AG04450 (cell line): ENCODE results near the gene WDR83. TPM values are rescaled to one million over a fixed set of nuclear protein-coding genes. Genes with fewer than 3 reads are reported as not detected.

Source experiments
- CTCF ChIA-PET: fragments of 300-600, 350-600 bp; formaldehyde crosslinking; extraction: SDS; loops from one replicate; lab custom pipeline; 2022; ENCODE audit warnings: antibody characterized with exemption, inconsistent platforms; lab: Charles Lee
- POLR2A ChIA-PET: fragments of 350-600 bp; formaldehyde crosslinking; extraction: SDS; loops from one replicate; lab custom pipeline; 2021; ENCODE audit warnings: antibody characterized with exemption, inconsistent platforms; lab: Yijun Ruan, JAX
- DNase-seq: peaks from one replicate; pipeline ENCODE4 v3.0.0-alpha.2; 2011; ENCODE audit warnings: low read depth, low spot score
- H3K27ac ChIP-seq: one replicate; pipeline ENCODE4 v1.5.1; 2012; ENCODE audit warnings: low read depth, low read length, control low read depth
- H3K27me3 ChIP-seq: one replicate; pipeline ENCODE4 v1.6.0; 2012; ENCODE audit warnings: low read length; ENCODE audit not compliant: control insufficient read depth, insufficient read depth
- H3K4me3 ChIP-seq: 2 replicates; pipeline ENCODE4 v1.5.1; 2011; ENCODE audit warnings: mild to moderate bottlenecking, low read depth, low read length, control low read depth
- H3K9me3 ChIP-seq: 2 replicates; pipeline ENCODE4 v1.5.1; 2012; ENCODE audit warnings: low read length; ENCODE audit not compliant: control insufficient read depth, insufficient read depth
- CTCF ChIP-seq: IDR thresholded peaks from 2 replicates; pipeline ENCODE4 v1.5.1; 2011; ENCODE audit warnings: low read depth, low read length, control low read depth, inconsistent platforms
- polyA plus RNA-seq: library from polyadenylated mRNA; depleted of rRNA; stranded (reverse); fragments of >200 nt; gene quantifications from 2 replicates; pipeline ENCODE4 v1.2.3, GENCODE V29; 2011

The WDR83 gene
- polyA plus RNA-seq, 1 experiment: 5.3 TPM

- no peaks in the 10 kb centered on the region for H3K27me3 ChIP-seq
- H3K4me3 ChIP-seq: peak overlapping the region; percentile 94
- DNase-seq: no peak
- ChIA-PET POLR2A (interaction anchor here (0.6 to 1.5 kb wide), 2 partner anchors 13 to 202 kb away, joined by 5 to 8 read pairs; partner anchors contain the start of gene DHPS), CTCF (interaction anchor here (1.5 kb wide), 1 partner anchor 9 kb away, joined by 4 read pairs; no protein-coding TSS in a partner anchor)
- H3K9me3 ChIP-seq: no peaks in the 10 kb centered on the region; the same call in 1 of the 2 replicates
- H3K27ac ChIP-seq: peak overlapping the region; percentile 98
- no peak for TF ChIP-seq CTCF
These were observed 1.7 kb downstream of the WDR83 start for GRCh38 chr19:12668346-12668745.

- H3K27ac ChIP-seq: peak overlapping the region; percentile 98
- ChIA-PET CTCF (interaction anchor here (1.0 to 1.5 kb wide), 2 partner anchors 8 to 29 kb away, joined by 3 to 4 read pairs; no protein-coding TSS in a partner anchor), POLR2A (interaction anchor here (0.6 to 1.5 kb wide), 4 partner anchors 9 to 201 kb away, joined by 4 to 8 read pairs (median 4); partner anchors contain the start of genes DHPS, ZNF490 and ZNF791)
- H3K27me3 ChIP-seq: no peaks in the 10 kb centered on the region
- peak overlapping the region; percentile 94 for H3K4me3 ChIP-seq
- H3K9me3 ChIP-seq: no peaks in the 10 kb centered on the region; the same call in 1 of the 2 replicates
- no peak for TF ChIP-seq CTCF
- DNase-seq: peak; percentile 20
These were observed 2.3 kb downstream of the WDR83 start for GRCh38 chr19:12668932-12669269.

- no peak for TF ChIP-seq CTCF
- CTCF ChIA-PET: interaction anchor here (0.6 to 1.0 kb wide), 2 partner anchors 30 to 581 kb away, joined by 3 read pairs; no protein-coding TSS in a partner anchor
- H3K27ac ChIP-seq: peak overlapping the region; percentile 98
- peak; percentile 69 for DNase-seq
- POLR2A ChIA-PET: interaction anchor here (0.6 to 1.5 kb wide), 4 partner anchors 9 to 58 kb away, joined by 3 to 8 read pairs (median 4); partner anchors contain the start of genes DHPS, ZNF490 and ZNF791
- peak overlapping the region; percentile 94 for H3K4me3 ChIP-seq
- no peaks in the 10 kb centered on the region; the same call in 1 of the 2 replicates for H3K9me3 ChIP-seq
- H3K27me3 ChIP-seq: no peaks in the 10 kb centered on the region
These were observed 2.9 kb downstream of the WDR83 start for GRCh38 chr19:12669270-12670158.

GRCh38 chr19:12670159-12670928 is 3.7 kb downstream of the WDR83 start:
- POLR2A ChIA-PET: no interaction called here
- no peak for DNase-seq
- H3K27ac ChIP-seq: peak overlapping the region; percentile 98
- H3K9me3 ChIP-seq: no peaks in the 10 kb centered on the region; the same call in 1 of the 2 replicates
- no peaks in the 10 kb centered on the region for H3K27me3 ChIP-seq
- peak overlapping the region; percentile 94 for H3K4me3 ChIP-seq
- TF ChIP-seq CTCF: no peak
- CTCF ChIA-PET: interaction anchor here (0.6 to 4.3 kb wide), 3 partner anchors 15 to 581 kb away, joined by 3 to 28 read pairs (median 3); no protein-coding TSS in a partner anchor
